ENCODE data around the gene PDE4D.

The PDE4D gene

GRCh38 chr5:59136549-59136948 is 757.0 kb downstream of the PDE4D start:
- no peak for DNase-seq (ENCODE audit: low spot score)

GRCh38 chr5:59134471-59135163 is 758.9 kb downstream of the PDE4D start:
- DNase-seq (ENCODE audit: low spot score): no peak

GRCh38 chr5:59133764-59134261 is 759.7 kb downstream of the PDE4D start:
- no peak for DNase-seq (ENCODE audit: low spot score)

DNA sequence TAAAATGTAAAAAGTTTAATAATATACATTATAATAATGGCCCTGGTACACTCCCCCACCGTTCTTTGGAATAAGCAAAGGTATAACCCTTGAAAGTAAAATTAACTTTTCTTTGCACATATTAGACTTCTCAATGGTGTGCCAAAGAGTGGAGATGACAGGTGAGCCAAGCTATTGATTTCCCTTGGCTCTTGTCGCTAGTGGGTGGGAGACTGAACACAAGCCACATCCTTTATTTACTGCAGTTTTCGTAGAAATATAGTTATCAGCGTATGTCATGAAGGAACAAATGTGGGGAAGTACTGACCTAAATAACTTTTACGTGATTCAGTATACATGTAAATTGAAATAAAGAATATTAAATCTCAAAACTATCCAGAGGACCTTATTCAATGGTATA is 761.4 kb downstream of the PDE4D start:
- no peak for DNase-seq (ENCODE audit: low spot score)

GRCh38 chr5:59130431-59130830 is 763.1 kb downstream of the PDE4D start:
- no peak for DNase-seq (ENCODE audit: low spot score)

DNA sequence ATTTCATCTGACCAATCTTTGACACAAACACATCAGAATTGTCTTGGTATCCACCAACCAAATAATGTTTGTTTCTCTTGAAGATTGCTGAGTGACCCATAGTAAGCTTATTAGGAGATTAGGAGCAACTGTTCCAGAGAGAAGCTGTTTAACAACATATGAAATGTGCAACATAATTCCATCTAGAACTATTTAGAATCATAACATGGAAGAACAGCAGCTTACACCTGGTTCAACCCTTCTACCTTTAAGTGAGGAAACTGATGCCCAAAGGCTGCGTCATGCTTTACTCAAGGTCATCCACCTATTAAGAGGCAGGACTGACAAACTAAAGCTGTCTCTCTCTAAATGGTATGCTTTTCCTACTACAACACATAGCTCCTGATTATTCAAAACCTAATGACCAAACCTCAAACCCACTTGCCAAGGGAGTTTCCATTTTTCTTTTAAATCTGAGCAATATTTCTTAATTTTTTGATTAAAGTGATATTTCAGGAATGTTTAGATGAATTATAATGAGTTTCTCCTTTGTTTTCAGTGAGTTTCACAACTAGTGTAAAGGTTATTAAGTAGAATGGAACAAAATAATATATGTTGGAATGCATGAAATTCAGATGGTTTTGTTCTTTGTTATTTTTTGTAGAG is 764.8 kb downstream of the PDE4D start:
- no peak for DNase-seq (ENCODE audit: low spot score)

- DNase-seq (ENCODE audit: low spot score): no peak
Observed at GRCh38 chr5:59126708-59127573, 766.6 kb downstream of the PDE4D start.

DNA sequence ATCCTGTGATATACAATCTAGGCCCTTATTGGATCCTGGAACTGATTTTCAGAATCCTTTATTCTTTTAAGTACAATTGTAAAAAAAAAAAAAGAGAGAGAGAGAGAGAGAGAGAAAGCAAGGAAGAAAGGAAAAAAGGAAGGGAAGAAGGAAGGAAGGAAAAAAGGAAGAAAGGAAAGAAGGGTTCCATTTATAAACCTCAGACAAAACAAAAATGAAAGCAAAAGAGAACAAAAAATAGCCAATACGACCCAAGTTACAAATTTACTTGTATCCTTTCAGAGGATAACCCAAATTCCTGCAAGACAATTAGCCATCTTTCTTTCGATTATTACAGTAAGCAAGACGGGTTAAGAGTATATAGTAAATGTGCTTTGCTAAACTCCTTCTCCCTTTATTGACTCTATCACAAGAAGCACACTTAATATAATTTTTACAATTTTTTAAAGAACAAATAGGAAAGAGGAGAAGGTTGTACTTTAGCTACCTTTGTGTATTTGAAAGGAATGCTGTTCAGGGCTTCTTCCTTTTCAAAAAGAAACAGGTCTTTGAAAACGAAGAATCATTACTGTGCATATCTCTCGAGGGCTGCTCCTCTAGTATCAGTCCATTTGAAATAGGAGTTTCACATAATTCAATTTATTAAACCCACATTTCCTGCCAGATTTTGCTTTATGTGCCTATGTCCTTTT is 767.4 kb downstream of the PDE4D start:
- DNase-seq (ENCODE audit: low spot score): no peak

GRCh38 chr5:59125011-59125961 is 768.2 kb downstream of the PDE4D start:
- no peak for DNase-seq (ENCODE audit: low spot score)

DNA sequence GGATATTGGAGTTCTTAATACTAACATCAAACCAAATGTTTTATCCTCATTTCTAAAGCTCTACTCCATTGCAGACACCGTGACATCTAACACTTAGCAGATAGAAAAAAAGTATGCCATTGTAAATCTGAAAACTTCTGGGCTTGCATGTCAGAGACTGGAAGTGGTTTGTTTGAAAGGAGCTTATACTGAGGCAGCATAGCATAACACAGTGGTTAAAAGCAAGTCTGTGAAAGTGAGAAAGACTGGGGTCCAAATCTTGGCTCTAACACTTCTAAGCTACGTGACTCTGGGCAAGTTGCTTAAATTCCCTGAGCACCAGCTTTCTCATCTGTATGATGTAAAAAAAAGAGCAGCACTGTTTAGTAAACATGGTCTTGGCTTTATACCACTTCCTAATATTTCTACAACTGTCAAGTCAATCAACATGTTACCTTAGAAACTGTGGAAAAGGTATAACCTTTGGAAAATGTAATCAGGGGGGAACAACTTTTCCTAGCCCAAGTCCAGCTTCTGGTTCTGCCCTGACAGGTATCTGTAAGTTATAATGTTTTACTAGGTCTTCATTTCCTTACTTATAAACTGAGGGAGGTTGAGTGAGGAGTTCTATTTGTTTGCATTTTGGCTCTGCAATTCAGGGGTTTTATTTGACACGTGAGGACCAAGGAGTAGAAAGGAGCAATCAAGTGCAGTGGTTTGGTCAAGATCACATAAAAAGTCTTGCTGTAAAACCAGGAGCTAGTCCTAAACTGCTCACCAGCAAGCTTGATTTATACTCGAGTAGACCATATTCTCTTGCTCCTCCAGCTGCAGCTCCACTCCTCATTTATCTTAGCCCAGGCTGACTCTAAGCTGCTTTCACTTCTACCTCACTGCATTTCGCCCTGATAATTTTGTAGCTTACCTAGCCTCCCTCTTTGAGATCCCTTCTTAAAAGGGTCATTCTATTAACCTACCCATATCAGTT is 769.6 kb downstream of the PDE4D start:
- no peak for DNase-seq (ENCODE audit: low spot score)

GRCh38 chr5:59119480-59119879 is 774.0 kb downstream of the PDE4D start:
- no peak for DNase-seq (ENCODE audit: low spot score)

- DNase-seq (ENCODE audit: low spot score): no peak
Observed at GRCh38 chr5:59117320-59117719, 776.2 kb downstream of the PDE4D start.

DNA sequence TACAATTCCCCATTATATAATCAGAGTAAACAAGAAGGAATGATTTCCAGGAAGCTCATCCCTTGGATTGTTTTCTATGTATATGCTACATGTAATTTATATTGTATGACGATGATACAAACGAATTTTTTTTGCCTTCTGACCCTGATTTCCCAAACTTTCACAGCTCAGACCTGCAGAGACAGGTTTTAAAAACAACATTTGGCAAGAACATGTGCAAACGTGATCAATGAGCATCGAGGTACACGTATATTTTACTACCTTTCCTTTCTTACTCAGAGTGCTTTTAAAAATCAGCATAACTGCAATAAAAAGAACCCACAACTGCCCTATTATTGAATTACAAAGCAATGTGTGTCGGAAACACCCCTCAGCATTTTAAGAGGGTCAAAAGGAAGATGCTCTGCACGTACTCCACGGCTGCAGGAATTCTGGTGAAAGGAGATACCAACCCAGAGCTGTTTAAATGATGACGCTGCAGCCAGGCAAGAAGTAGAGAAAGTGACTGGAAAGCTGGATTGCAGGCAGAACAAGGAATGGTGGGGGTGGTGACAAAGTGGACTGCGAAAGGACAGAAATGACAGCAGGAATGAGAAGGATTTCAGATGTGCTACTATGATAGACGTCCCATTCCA is 777.2 kb downstream of the PDE4D start:
- no peak for DNase-seq (ENCODE audit: low spot score)

DNA sequence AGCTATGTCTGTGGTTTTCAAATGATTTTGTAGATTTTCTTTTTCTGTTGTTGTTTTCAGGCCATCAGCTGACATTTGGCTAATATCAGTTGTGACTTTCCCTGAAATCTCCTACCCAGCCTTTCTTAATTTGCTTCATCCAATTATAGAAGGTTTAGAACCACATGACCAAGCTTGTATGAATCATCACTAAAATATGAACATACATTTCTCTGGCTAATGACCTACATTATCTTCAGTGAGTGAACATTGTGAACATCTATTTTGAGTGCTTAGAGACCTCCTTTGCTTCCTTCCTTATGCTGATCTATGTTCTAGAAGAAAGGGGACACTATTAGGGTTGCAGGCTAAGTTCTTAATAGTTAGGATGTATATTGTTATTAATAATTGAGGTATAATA is 778.2 kb downstream of the PDE4D start:
- no peak for DNase-seq (ENCODE audit: low spot score)

GRCh38 chr5:59109383-59109782 is 784.1 kb downstream of the PDE4D start:
- DNase-seq (ENCODE audit: low spot score): no peak

- no peak for DNase-seq (ENCODE audit: low spot score)
Observed at GRCh38 chr5:59107692-59108091, 785.8 kb downstream of the PDE4D start.

- no peak for DNase-seq (ENCODE audit: low spot score)
Observed at GRCh38 chr5:59104400-59105127, 789.0 kb downstream of the PDE4D start.

DNA sequence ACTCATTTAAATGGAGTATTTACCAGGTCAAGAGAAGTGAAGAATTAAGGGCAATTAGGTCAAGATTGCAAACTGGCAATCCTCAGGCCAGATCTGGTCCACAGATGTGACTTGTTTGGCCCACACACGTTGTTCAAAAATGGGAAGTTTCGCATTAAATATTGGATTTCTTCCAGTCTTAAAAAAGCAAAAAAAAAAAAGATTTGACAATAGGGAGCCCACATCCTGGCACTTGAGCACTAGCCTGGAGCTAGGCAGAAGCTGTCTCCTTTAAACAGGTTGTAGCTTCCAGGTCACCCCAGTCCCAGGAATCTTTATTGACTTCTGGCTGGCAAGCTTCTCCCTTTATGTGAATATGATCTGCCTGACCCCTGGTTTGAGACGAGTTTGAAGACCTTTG is 790.2 kb downstream of the PDE4D start:
- no peak for DNase-seq (ENCODE audit: low spot score)

DNA sequence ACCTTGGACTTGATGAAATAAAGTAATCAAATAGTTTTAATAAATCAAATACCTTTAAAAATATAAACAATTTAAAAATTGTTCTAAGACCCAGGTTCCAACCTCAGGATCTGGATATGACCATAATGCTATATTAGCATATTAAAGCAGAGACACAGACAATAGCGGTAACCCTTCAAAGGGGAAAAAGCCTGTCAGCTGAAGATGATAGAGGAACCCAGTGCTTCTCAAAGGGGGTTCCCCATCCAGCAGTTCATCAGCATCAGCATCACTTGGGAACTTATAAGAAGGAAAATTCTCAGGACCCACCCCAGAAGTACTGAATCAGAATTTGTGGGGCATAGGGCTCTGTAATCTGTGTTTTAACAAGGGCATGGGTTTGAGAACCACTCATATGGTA is 791.1 kb downstream of the PDE4D start:
- no peak for DNase-seq (ENCODE audit: low spot score)
